Neural cell (in vitro differentiated cells): Measurements from ENCODE around the gene C9orf78.

Experiments
- CTCF ChIP-seq: fragments of 450-650 bp; IDR thresholded peaks from 2 replicates; pipeline ENCODE4 v1.5.1; 2014; ENCODE audit warnings: antibody characterized with exemption, mild to moderate bottlenecking, moderate library complexity; ENCODE audit not compliant: poor library complexity, severe bottlenecking
- EZH2 ChIP-seq: fragments of 200-600, 300-800 bp; shearing (Covaris generic), sonication (generic); IDR thresholded peaks from 2 replicates; pipeline ENCODE4 v1.6.1; 2014; ENCODE audit warnings: antibody characterized with exemption, low read length, borderline replicate concordance, mild to moderate bottlenecking; ENCODE audit not compliant: insufficient read depth, poor library complexity, severe bottlenecking
- RAD21 ChIP-seq: fragments of 450-650 bp; conservative IDR thresholded peaks from 2 replicates; pipeline ENCODE4 v1.6.1; 2014; ENCODE audit warnings: antibody characterized with exemption, mild to moderate bottlenecking, moderate library complexity

DNA sequence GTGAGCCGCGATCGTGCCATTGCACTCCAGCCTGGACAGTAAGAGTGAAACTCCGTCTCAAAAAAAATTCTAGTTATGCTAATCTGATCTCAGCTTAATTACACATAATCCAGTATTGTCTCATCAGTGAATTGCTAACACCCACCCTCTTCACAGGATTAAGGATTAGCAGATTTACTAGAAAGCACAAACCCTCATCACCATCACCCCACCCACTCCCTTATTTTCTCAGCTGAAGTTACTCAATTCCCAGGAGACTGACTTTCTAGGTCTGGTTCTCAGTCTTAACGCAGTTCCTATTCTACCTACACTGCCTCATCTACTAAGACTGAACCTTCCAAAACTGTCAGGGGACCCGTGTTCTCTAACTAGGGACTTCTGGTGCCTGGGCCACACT lies 23.1 kb downstream of the C9orf78 start:
- TF ChIP-seq CTCF (no peak), RAD21 (no peak), EZH2 (no peak)
